BE2C (cell line): Measurements from ENCODE around the gene TGIF2.

Source experiments
- DNase-seq: peaks from one replicate; pipeline ENCODE4 v3.0.0-alpha.2; 2020
- H3K27me3 ChIP-seq: fragments of 250-450 bp; sonication (Bioruptor Pico); 2 replicates; pipeline ENCODE4 v1.5.1; 2020; ENCODE audit warnings: mild to moderate bottlenecking
- H3K36me3 ChIP-seq: fragments of 250-450 bp; sonication (Bioruptor Pico); 2 replicates; pipeline ENCODE4 v1.5.1; 2020; ENCODE audit warnings: mild to moderate bottlenecking
- H3K4me1 ChIP-seq: fragments of 250-450 bp; sonication (Bioruptor Pico); 2 replicates; pipeline ENCODE4 v1.5.1; 2020
- H3K4me3 ChIP-seq: 2 replicates; pipeline ENCODE4 v1.5.1; 2011; ENCODE audit warnings: low read depth, low read length
- H3K9me3 ChIP-seq: fragments of 250-450 bp; sonication (Bioruptor Pico); 2 replicates; pipeline ENCODE4 v1.5.1; 2020
- TF ChIP-seq, protein P1 (sequence below): IDR thresholded peaks from 2 replicates; pipeline ENCODE4 v1.5.1; 2012; ENCODE audit warnings: mild to moderate bottlenecking, low read depth, low read length

The TGIF2 gene

GRCh38 chr20:36546111-36546736 is 27.2 kb upstream of the TGIF2 start:
- no peaks in the 10 kb centered on the region for H3K4me1 ChIP-seq
- TF ChIP-seq, protein P1, sequence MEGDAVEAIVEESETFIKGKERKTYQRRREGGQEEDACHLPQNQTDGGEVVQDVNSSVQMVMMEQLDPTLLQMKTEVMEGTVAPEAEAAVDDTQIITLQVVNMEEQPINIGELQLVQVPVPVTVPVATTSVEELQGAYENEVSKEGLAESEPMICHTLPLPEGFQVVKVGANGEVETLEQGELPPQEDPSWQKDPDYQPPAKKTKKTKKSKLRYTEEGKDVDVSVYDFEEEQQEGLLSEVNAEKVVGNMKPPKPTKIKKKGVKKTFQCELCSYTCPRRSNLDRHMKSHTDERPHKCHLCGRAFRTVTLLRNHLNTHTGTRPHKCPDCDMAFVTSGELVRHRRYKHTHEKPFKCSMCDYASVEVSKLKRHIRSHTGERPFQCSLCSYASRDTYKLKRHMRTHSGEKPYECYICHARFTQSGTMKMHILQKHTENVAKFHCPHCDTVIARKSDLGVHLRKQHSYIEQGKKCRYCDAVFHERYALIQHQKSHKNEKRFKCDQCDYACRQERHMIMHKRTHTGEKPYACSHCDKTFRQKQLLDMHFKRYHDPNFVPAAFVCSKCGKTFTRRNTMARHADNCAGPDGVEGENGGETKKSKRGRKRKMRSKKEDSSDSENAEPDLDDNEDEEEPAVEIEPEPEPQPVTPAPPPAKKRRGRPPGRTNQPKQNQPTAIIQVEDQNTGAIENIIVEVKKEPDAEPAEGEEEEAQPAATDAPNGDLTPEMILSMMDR, result no peak
- no peaks in the 10 kb centered on the region for H3K9me3 ChIP-seq
- no peaks in the 10 kb centered on the region for H3K36me3 ChIP-seq
- no peaks in the 10 kb centered on the region for H3K27me3 ChIP-seq
- no peak for DNase-seq
- H3K4me3 ChIP-seq, result no peak overlapping the region

- Histone ChIP-seq H3K9me3 (no peaks in the 10 kb centered on the region), H3K36me3 (no peaks in the 10 kb centered on the region), H3K4me3 (no peak overlapping the region), H3K27me3 (no peaks in the 10 kb centered on the region), H3K4me1 (no peaks in the 10 kb centered on the region)
- TF ChIP-seq, protein P1, result no peak
- DNase-seq, result no peak
Measured at GRCh38 chr20:36547186-36548005, 26.0 kb upstream of the TGIF2 start.

DNA sequence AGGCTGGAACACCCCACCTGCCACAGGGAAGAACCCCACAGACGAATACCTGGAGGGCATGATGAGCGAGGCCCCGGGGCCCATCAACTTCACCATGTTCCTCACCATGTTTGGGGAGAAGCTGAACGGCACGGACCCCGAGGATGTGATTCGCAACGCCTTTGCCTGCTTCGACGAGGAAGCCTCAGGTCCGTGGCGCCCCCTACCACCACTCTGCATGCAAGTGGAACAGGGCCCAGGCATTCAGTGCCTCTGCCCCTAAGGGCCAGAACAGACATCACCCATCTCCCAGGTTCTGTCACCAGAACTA is 25.4 kb upstream of the TGIF2 start:
- DNase-seq, result peak; percentile 67
- H3K9me3 ChIP-seq, result no peaks in the 10 kb centered on the region
- TF ChIP-seq, protein P1, result peak; percentile 51
- H3K4me1 ChIP-seq, result no peaks in the 10 kb centered on the region
- no peaks in the 10 kb centered on the region for H3K27me3 ChIP-seq
- no peaks in the 10 kb centered on the region for H3K36me3 ChIP-seq
- H3K4me3 ChIP-seq, result no peak overlapping the region

DNA sequence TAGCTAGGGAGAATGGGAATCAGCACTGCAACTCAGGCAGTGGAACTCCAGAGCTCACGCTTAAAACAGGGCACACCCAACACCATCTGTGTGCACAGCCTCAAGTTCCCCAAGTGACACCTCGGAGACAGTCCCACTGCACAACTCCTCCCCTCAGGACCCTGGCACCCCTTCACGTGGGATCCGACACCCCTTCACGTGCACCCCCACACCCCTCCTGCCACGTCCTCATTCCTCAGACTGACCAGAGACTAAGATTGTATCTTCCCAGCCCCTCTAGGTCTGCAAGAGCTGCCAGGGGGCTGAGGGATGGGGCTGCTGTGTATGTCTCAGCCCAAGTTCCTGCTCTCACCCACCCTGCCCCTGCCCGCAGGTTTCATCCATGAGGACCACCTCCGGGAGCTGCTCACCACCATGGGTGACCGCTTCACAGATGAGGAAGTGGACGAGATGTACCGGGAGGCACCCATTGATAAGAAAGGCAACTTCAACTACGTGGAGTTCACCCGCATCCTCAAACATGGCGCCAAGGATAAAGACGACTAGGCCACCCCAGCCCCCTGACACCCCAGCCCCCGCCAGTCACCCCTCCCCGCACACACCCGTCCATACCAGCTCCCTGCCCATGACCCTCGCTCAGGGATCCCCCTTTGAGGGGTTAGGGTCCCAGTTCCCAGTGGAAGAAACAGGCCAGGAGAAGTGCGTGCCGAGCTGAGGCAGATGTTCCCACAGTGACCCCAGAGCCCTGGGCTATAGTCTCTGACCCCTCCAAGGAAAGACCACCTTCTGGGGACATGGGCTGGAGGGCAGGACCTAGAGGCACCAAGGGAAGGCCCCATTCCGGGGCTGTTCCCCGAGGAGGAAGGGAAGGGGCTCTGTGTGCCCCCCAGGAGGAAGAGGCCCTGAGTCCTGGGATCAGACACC is 24.4 kb upstream of the TGIF2 start:
- Histone ChIP-seq H3K4me3 (no peak overlapping the region), H3K9me3 (no peaks in the 10 kb centered on the region), H3K4me1 (no peaks in the 10 kb centered on the region), H3K36me3 (no peaks in the 10 kb centered on the region), H3K27me3 (no peaks in the 10 kb centered on the region)
- TF ChIP-seq, protein P1, result no peak
- no peak for DNase-seq

DNA sequence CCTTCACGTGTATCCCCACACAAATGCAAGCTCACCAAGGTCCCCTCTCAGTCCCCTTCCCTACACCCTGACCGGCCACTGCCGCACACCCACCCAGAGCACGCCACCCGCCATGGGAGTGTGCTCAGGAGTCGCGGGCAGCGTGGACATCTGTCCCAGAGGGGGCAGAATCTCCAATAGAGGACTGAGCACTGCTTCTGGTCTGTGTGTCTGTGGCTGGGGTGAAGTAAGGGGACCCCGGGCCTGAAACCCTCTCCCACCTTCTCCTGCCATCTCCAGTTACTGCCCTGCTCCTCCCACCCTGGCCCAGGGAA is 23.8 kb upstream of the TGIF2 start:
- no peak for DNase-seq
- Histone ChIP-seq H3K36me3 (no peaks in the 10 kb centered on the region), H3K4me1 (no peaks in the 10 kb centered on the region), H3K9me3 (no peaks in the 10 kb centered on the region), H3K27me3 (no peaks in the 10 kb centered on the region), H3K4me3 (no peak overlapping the region)
- TF ChIP-seq, protein P1, result no peak
